ENCODE measurements around the gene DNAJC19. TPM values are rescaled to one million over a fixed set of nuclear protein-coding genes. Genes with fewer than 3 reads are reported as not detected.
"Not testable (repeated sequence)": the region's sequence is repeated elsewhere in the genome, so short reads cannot be mapped to it uniquely, and the experiment has no call there.

The DNAJC19 gene
- total RNA-seq, 2 donors from 2014 or later: 38.1 to 46.0 TPM

DNA sequence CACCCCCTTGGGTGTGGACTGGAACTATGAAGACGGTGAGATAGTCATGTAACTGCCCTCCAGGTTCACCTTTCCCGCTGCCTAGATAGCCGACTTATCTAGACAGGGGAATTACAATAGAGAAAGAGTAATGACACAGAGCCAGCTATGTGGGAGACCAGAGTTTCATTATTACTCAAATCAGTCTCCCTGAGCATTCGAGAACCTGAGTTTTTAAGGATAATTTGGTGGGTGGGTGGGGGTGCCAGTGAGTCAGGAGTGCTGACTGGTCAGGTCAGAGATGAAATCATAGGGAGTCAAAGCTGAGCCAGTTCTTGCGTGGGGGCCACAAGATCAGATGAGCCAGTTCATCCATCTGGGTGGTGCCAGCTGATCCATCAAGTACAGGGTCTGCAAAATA is 19.7 kb upstream of the DNAJC19 start:
- 81% methylated on average over 5 of the region's 5 CpGs for whole genome bisulfite sequencing
- no peak overlapping the region for H3K4me3 ChIP-seq
- no peaks in the 10 kb centered on the region for H3K4me1 ChIP-seq (replicated peaks)
- no peaks in the 10 kb centered on the region for H3K9me3 ChIP-seq
- H3K27ac ChIP-seq: no peak overlapping the region
- no peak for TF ChIP-seq POLR2AphosphoS5 (IDR thresholded peaks at IDR 0.05)
- TF ChIP-seq, protein P1, sequence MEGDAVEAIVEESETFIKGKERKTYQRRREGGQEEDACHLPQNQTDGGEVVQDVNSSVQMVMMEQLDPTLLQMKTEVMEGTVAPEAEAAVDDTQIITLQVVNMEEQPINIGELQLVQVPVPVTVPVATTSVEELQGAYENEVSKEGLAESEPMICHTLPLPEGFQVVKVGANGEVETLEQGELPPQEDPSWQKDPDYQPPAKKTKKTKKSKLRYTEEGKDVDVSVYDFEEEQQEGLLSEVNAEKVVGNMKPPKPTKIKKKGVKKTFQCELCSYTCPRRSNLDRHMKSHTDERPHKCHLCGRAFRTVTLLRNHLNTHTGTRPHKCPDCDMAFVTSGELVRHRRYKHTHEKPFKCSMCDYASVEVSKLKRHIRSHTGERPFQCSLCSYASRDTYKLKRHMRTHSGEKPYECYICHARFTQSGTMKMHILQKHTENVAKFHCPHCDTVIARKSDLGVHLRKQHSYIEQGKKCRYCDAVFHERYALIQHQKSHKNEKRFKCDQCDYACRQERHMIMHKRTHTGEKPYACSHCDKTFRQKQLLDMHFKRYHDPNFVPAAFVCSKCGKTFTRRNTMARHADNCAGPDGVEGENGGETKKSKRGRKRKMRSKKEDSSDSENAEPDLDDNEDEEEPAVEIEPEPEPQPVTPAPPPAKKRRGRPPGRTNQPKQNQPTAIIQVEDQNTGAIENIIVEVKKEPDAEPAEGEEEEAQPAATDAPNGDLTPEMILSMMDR (IDR thresholded peaks at IDR 0.05): no peak
- no peak for TF ChIP-seq POLR2A (IDR thresholded peaks at IDR 0.05)
- H3K36me3 ChIP-seq: no peaks in the 10 kb centered on the region
- DNase-seq (ENCODE audit: low spot score): no peak
- intact Hi-C loops (cut with DNase I): no loop called here
- no peaks in the 10 kb centered on the region for H3K27me3 ChIP-seq (replicated peaks; ENCODE audit: insufficient read depth)

- H3K27me3 ChIP-seq (replicated peaks; ENCODE audit: insufficient read depth): no peaks in the 10 kb centered on the region
- H3K4me3 ChIP-seq: no peak overlapping the region
- intact Hi-C loops (cut with DNase I): no loop called here
- 72% methylated on average over 1 of the region's 1 CpG for WGBS
- H3K4me1 ChIP-seq (replicated peaks): no peaks in the 10 kb centered on the region
- H3K27ac ChIP-seq: no peak overlapping the region
- H3K36me3 ChIP-seq: no peaks in the 10 kb centered on the region
- no peaks in the 10 kb centered on the region for H3K9me3 ChIP-seq
- no peak for DNase-seq (ENCODE audit: low spot score)
- TF ChIP-seq POLR2A (IDR thresholded peaks at IDR 0.05) (no peak), POLR2AphosphoS5 (IDR thresholded peaks at IDR 0.05) (no peak)
These were observed 19.3 kb upstream of the DNAJC19 start for GRCh38 chr3:181008796-181009195.

GRCh38 chr3:181007262-181007661 is 17.7 kb upstream of the DNAJC19 start:
- Histone ChIP-seq H3K27ac (no peak overlapping the region), H3K4me3 (no peak overlapping the region), H3K9me3 (no peaks in the 10 kb centered on the region), H3K36me3 (no peaks in the 10 kb centered on the region), H3K27me3 (replicated peaks; ENCODE audit: insufficient read depth) (no peaks in the 10 kb centered on the region), H3K4me1 (replicated peaks) (no peaks in the 10 kb centered on the region)
- no peak for DNase-seq (ENCODE audit: low spot score)
- TF ChIP-seq POLR2A (IDR thresholded peaks at IDR 0.05): no peak
- 93% methylated on average over 3 of the region's 3 CpGs for WGBS
- intact Hi-C loops (cut with DNase I): no loop called here

GRCh38 chr3:181006541-181006940 is 17.0 kb upstream of the DNAJC19 start:
- no peaks in the 10 kb centered on the region for H3K4me1 ChIP-seq (replicated peaks)
- H3K4me3 ChIP-seq: no peak overlapping the region
- 87% methylated on average over 7 of the region's 7 CpGs for WGBS
- no peaks in the 10 kb centered on the region for H3K9me3 ChIP-seq
- intact Hi-C loops (cut with DNase I): no loop called here
- no peak for DNase-seq (ENCODE audit: low spot score)
- TF ChIP-seq POLR2AphosphoS5 (IDR thresholded peaks at IDR 0.05): no peak
- TF ChIP-seq POLR2A (IDR thresholded peaks at IDR 0.05): no peak
- TF ChIP-seq, protein P1 (IDR thresholded peaks at IDR 0.05): no peak
- H3K36me3 ChIP-seq: no peaks in the 10 kb centered on the region
- no peak overlapping the region for H3K27ac ChIP-seq
- H3K27me3 ChIP-seq (replicated peaks; ENCODE audit: insufficient read depth): no peaks in the 10 kb centered on the region

GRCh38 chr3:181003469-181003868 is 13.9 kb upstream of the DNAJC19 start:
- H3K9me3 ChIP-seq; intact Hi-C loops (cut with DNase I); H3K4me3 ChIP-seq; H3K27me3 ChIP-seq (replicated peaks; ENCODE audit: insufficient read depth); H3K27ac ChIP-seq; H3K4me1 ChIP-seq (replicated peaks); DNase-seq (ENCODE audit: low spot score); H3K36me3 ChIP-seq: not testable (repeated sequence)
- 62% methylated on average over 2 of the region's 2 CpGs for WGBS

DNA sequence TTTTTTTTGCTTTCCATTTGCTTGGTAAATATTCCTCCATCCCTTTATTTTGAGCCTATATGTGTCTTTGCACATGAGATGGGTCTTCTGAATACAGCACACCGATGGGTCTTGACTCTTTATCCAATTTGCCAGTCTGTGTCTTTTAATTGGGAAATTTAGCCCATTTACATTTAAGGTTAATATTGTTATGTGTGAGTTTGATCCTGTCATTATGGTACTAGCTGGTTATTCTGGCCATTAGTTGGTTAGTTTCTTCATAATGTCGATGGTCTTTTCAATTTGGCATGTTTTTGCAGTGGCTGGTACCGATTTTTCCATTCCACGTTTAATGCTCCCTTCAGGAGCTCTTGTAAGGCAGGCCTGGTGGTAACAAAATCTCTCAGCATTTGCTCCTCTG is 12.8 kb upstream of the DNAJC19 start:
- H3K9me3 ChIP-seq; H3K27ac ChIP-seq; H3K4me3 ChIP-seq; H3K36me3 ChIP-seq; intact Hi-C loops (cut with DNase I); DNase-seq (ENCODE audit: low spot score); H3K4me1 ChIP-seq (replicated peaks); H3K27me3 ChIP-seq (replicated peaks; ENCODE audit: insufficient read depth): not testable (repeated sequence)
- WGBS: 91% methylated on average over 4 of the region's 4 CpGs

DNA sequence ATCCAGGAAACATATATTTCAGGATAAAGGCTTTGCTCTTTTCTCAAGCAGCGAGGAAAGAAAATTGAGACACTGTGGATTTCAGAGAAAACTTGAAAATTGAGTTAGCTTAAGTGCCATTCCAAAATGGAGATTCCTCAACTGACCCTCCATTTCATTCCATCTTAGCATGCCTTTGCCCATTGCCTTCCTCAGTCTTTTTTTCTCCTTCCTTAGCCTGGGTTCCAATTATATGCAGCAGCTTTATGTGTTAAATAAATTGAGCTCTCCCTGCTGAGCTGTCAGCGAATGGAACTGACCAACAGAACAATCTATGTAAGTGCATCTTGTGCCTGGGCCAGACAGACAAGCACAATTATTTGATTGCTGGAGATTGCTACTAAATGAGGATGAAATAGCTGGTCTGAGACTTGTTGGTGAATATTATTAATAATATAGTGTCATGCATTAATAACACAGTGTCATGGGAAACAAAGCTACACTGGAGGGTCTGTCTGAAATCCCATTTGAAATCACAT is 6.9 kb upstream of the DNAJC19 start:
- intact Hi-C loops (cut with DNase I): no loop called here
- H3K4me1 ChIP-seq (replicated peaks): no peaks in the 10 kb centered on the region
- H3K27ac ChIP-seq: no peak overlapping the region
- no peaks in the 10 kb centered on the region for H3K36me3 ChIP-seq
- DNase-seq (ENCODE audit: low spot score): no peak
- H3K4me3 ChIP-seq: no peak overlapping the region
- TF ChIP-seq POLR2AphosphoS5 (IDR thresholded peaks at IDR 0.05): no peak
- no peak for TF ChIP-seq POLR2A (IDR thresholded peaks at IDR 0.05)
- TF ChIP-seq, protein P1 (IDR thresholded peaks at IDR 0.05): no peak
- no peaks in the 10 kb centered on the region for H3K27me3 ChIP-seq (replicated peaks; ENCODE audit: insufficient read depth)
- H3K9me3 ChIP-seq: no peaks in the 10 kb centered on the region
- 90% methylated on average over 2 of the region's 2 CpGs for WGBS

Data from prostate gland (tissue), 2 donors.